ENCODE data around the gene DENND11.

GRCh38 chr7:141714571-141714970, 12.6 kb upstream of the DENND11 start:
- TF ChIP-seq POLR2A (IDR thresholded peaks at IDR 0.05) (no peak), CTCF (IDR thresholded peaks at IDR 0.05) (no peak)
